Measurements from ENCODE around the gene GOSR2. TPM values are rescaled to one million over a fixed set of nuclear protein-coding genes. Genes with fewer than 3 reads are reported as not detected.

Gene GOSR2
- total and polyA plus RNA-seq, 2 of the 13 experiments (the other 11 are each of a cell fraction or from before 2014, with no cell fraction given), result 61.5 to 63.9 TPM

DNA sequence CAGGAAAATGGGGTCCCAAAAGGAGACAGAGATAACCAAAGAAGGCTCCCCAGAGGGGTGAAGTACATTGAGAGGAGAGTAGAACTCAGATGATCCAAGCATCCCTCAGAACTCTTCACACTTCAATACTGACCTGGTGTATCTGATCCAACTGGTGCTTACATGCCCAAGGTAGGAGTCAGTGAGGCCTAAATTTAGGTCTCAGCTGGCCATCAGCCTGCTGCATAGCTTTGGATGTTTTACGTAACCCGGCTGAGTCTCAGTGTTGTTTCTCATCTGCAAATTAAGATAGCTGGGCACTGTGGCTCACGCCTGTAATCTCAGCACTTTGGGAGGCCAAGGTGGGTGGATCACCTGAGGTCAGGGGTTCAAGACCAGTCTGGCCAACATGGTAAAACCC lies 11.6 kb upstream of the GOSR2 start:
- H3K9ac ChIP-seq (ENCODE audit: insufficient read depth, low read depth, low read length), result no peak overlapping the region
- no peak for ATAC-seq
- no TSS peak for BruUV-seq (replicated peaks)
- no peak overlapping the region for H3K4me2 ChIP-seq (ENCODE audit: low read depth, low read length)
- in situ Hi-C loops (cut with HindIII; ENCODE audit: extremely low pct_ligation_motif_present, low pct_unique_long_range_greater_than_20kb), result no loop called here
- H3K36me3 ChIP-seq (replicated peaks in 1 of 2; ENCODE audit: control insufficient read depth in 1 of 2, insufficient read depth in 2 of 2, low read length in 2 of 2), result no peaks in the 10 kb centered on the region
- ChIA-PET CTCF (ENCODE audit: low intra/inter-chr PET ratio, low total read pairs) (no interaction called here), POLR2A (no interaction called here)
- no peak overlapping the region for H3K4me3 ChIP-seq (replicated peaks in 1 of 3; ENCODE audit: insufficient read depth in 1 of 3, low read depth in 2 of 3, low read length in 3 of 3)
- H3K27ac ChIP-seq (ENCODE audit: extremely low read length, insufficient read depth, low read length), result no peak overlapping the region
- H4K20me1 ChIP-seq (ENCODE audit: insufficient read depth, low read length), result no peaks in the 10 kb centered on the region
- H3K79me2 ChIP-seq (ENCODE audit: insufficient read depth, low read length), result no peaks in the 10 kb centered on the region
- peaks cover 4 to 49% of the 10 kb centered on the region in 2 experiments for H3K27me3 ChIP-seq (ENCODE audit: control insufficient read depth in 1 of 2, insufficient read depth in 2 of 2, low read length in 2 of 2)
- no peak for FAIRE-seq
- H3K4me1 ChIP-seq (ENCODE audit: insufficient read depth, low read length), result no peaks in the 10 kb centered on the region
- no peaks in the 10 kb centered on the region for H3K9me3 ChIP-seq (ENCODE audit: low read length)
- H2AFZ ChIP-seq (ENCODE audit: low read length), result no peak overlapping the region
- intact Hi-C loops (cut with micrococcal nuclease; ENCODE audit: unreplicated experiment), result no loop called here
- no peak for DNase-seq (ENCODE audit: low spot score)
- TF ChIP-seq NCOR1 (IDR thresholded peaks at IDR 0.05; ENCODE audit: borderline replicate concordance, low read length) (no peak), U2AF1 (optimal IDR thresholded peaks at IDR 0.05; ENCODE audit: low read depth, low read length) (no peak), HMG20A (CRISPR knock-in tag; IDR thresholded peaks at IDR 0.05; ENCODE audit: borderline replicate concordance) (no peak), MAFK (conservative IDR thresholded peaks at IDR 0.05 in 1 of 2, IDR thresholded peaks at IDR 0.05 in 1 of 2; ENCODE audit: low read length in 2 of 2) (no peak), ZNF382 (CRISPR knock-in tag; IDR thresholded peaks at IDR 0.05; ENCODE audit: borderline replicate concordance) (no peak), ZSCAN31 (CRISPR knock-in tag; IDR thresholded peaks at IDR 0.05; ENCODE audit: low read depth) (no peak), RAD21 (CRISPR knock-in tag; IDR thresholded peaks at IDR 0.05) (no peak), ZBTB42 (CRISPR knock-in tag; IDR thresholded peaks at IDR 0.05) (no peak), ZNF660 (CRISPR knock-in tag; IDR thresholded peaks at IDR 0.05; ENCODE audit: borderline replicate concordance, low read depth) (no peak), ZBTB8A (CRISPR knock-in tag; IDR thresholded peaks at IDR 0.05; ENCODE audit: borderline replicate concordance, low read depth) (no peak), RBM39 (IDR thresholded peaks at IDR 0.05; ENCODE audit: low read depth, low read length, poor library complexity, severe bottlenecking) (no peak)
- TF ChIP-seq, protein P1, sequence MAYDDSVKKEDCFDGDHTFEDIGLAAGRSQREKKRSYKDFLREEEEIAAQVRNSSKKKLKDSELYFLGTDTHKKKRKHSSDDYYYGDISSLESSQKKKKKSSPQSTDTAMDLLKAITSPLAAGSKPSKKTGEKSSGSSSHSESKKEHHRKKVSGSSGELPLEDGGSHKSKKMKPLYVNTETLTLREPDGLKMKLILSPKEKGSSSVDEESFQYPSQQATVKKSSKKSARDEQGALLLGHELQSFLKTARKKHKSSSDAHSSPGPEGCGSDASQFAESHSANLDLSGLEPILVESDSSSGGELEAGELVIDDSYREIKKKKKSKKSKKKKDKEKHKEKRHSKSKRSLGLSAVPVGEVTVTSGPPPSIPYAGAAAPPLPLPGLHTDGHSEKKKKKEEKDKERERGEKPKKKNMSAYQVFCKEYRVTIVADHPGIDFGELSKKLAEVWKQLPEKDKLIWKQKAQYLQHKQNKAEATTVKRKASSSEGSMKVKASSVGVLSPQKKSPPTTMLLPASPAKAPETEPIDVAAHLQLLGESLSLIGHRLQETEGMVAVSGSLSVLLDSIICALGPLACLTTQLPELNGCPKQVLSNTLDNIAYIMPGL (CRISPR knock-in tag; IDR thresholded peaks at IDR 0.05; ENCODE audit: borderline replicate concordance in 1 of 2, low read depth in 1 of 2), result no peak
- TF ChIP-seq, protein P2, sequence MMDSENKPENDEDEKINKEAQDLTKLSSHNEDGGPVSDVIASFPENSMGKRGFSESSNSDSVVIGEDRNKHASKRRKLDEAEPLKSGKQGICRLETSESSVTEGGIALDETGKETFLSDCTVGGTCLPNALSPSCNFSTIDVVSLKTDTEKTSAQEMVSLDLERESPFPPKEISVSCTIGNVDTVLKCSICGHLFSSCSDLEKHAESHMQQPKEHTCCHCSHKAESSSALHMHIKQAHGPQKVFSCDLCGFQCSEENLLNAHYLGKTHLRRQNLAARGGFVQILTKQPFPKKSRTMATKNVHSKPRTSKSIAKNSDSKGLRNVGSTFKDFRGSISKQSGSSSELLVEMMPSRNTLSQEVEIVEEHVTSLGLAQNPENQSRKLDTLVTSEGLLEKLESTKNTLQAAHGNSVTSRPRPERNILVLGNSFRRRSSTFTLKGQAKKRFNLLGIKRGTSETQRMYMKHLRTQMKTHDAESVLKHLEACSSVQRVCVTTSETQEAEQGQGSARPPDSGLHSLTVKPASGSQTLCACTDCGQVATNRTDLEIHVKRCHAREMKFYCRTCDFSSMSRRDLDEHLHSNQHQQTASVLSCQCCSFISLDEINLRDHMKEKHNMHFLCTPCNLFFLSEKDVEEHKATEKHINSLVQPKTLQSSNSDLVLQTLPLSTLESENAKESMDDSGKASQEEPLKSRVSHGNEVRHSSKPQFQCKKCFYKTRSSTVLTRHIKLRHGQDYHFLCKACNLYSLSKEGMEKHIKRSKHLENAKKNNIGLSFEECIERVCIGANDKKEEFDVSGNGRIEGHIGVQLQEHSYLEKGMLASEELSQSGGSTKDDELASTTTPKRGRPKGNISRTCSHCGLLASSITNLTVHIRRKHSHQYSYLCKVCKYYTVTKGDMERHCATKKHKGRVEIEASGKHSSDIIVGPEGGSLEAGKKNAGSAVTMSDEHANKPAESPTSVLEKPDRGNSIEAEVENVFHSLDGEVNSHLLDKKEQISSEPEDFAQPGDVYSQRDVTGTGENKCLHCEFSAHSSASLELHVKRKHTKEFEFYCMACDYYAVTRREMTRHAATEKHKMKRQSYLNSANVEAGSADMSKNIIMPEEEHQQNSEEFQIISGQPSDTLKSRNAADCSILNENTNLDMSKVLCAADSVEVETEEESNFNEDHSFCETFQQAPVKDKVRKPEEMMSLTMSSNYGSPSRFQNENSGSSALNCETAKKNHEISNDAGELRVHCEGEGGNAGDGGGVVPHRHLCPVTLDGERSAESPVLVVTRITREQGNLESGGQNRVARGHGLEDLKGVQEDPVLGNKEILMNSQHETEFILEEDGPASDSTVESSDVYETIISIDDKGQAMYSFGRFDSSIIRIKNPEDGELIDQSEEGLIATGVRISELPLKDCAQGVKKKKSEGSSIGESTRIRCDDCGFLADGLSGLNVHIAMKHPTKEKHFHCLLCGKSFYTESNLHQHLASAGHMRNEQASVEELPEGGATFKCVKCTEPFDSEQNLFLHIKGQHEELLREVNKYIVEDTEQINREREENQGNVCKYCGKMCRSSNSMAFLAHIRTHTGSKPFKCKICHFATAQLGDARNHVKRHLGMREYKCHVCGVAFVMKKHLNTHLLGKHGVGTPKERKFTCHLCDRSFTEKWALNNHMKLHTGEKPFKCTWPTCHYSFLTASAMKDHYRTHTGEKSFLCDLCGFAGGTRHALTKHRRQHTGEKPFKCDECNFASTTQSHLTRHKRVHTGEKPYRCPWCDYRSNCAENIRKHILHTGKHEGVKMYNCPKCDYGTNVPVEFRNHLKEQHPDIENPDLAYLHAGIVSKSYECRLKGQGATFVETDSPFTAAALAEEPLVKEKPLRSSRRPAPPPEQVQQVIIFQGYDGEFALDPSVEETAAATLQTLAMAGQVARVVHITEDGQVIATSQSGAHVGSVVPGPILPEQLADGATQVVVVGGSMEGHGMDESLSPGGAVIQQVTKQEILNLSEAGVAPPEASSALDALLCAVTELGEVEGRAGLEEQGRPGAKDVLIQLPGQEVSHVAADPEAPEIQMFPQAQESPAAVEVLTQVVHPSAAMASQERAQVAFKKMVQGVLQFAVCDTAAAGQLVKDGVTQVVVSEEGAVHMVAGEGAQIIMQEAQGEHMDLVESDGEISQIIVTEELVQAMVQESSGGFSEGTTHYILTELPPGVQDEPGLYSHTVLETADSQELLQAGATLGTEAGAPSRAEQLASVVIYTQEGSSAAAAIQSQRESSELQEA (CRISPR knock-in tag; IDR thresholded peaks at IDR 0.05; ENCODE audit: not compliant biosample characterization), result no peak
- 66% methylated on average over 3 of the region's 3 CpGs for WGBS (ENCODE audit: low lambda C conversion rate)

All from HepG2 (cell line).